Cardiac muscle cell (in vitro differentiated cells and primary cell): ENCODE results near the gene CAPN2. TPM values are rescaled to one million over a fixed set of nuclear protein-coding genes. Genes with fewer than 3 reads are reported as not detected.
"Not testable (repeated sequence)": the region's sequence is repeated elsewhere in the genome, so short reads cannot be mapped to it uniquely, and the experiment has no call there.

ENCODE experiments used
- DNase-seq, 2 donors: peaks; one replicate each; pipeline versions ENCODE4 v3.0.0 to v3.0.0-alpha.2; 2010 to 2017; ENCODE audit warnings: low read depth in 1 of 2, low spot score in 1 of 2
- H3K27ac ChIP-seq: fragments of 200-600 bp; sonication (generic); 2 replicates; pipeline ENCODE4 v1.5.1; 2016
- H3K27me3 ChIP-seq: fragments of 200-600 bp; sonication (generic); 2 replicates; pipeline ENCODE4 v1.6.0; 2016; ENCODE audit warnings: control low read depth
- H3K36me3 ChIP-seq: fragments of 200-600 bp; sonication (generic); 2 replicates; pipeline ENCODE4 v1.5.1; 2016; ENCODE audit warnings: control low read depth
- H3K4me1 ChIP-seq: fragments of 200-600 bp; sonication (generic); 2 replicates; pipeline ENCODE4 v1.8.1; 2017; ENCODE audit warnings: low read depth, mild to moderate bottlenecking, mixed run types
- H3K4me3 ChIP-seq: fragments of 200-600 bp; sonication (generic); 2 replicates; pipeline ENCODE4 v1.5.1; 2016; ENCODE audit warnings: mild to moderate bottlenecking
- H3K9me3 ChIP-seq: fragments of 200-600 bp; sonication (generic); 2 replicates; pipeline ENCODE4 v1.5.1; 2017; ENCODE audit warnings: low read depth, mild to moderate bottlenecking, control low read depth
- polyA plus RNA-seq: library from polyadenylated mRNA; unstranded; fragments of >200 nt; fragmentation: Nextera tagmentation; extraction: Ambion mirVana; gene quantifications from 2 replicates; pipeline ENCODE4 v1.2.1, GENCODE V29; 2016
- total RNA-seq: library from RNA; depleted of rRNA; stranded (reverse); fragments of >200 nt; gene quantifications from 2 replicates; pipeline ENCODE4 v1.2.3, GENCODE V29; 2016
- TF ChIP-seq, protein P1 (sequence below): IDR thresholded peaks from 2 replicates; pipeline ENCODE4 v1.5.1; 2012; ENCODE audit warnings: low read depth, mild to moderate bottlenecking, low read length

CAPN2 gene
- total and polyA plus RNA-seq, 2 experiments from 2014 or later = 65.5 to 110 TPM

GRCh38 chr1:223733898-223734852 lies 21.8 kb downstream of the CAPN2 start:
- no peak overlapping the region for H3K27ac ChIP-seq
- TF ChIP-seq, protein P1, sequence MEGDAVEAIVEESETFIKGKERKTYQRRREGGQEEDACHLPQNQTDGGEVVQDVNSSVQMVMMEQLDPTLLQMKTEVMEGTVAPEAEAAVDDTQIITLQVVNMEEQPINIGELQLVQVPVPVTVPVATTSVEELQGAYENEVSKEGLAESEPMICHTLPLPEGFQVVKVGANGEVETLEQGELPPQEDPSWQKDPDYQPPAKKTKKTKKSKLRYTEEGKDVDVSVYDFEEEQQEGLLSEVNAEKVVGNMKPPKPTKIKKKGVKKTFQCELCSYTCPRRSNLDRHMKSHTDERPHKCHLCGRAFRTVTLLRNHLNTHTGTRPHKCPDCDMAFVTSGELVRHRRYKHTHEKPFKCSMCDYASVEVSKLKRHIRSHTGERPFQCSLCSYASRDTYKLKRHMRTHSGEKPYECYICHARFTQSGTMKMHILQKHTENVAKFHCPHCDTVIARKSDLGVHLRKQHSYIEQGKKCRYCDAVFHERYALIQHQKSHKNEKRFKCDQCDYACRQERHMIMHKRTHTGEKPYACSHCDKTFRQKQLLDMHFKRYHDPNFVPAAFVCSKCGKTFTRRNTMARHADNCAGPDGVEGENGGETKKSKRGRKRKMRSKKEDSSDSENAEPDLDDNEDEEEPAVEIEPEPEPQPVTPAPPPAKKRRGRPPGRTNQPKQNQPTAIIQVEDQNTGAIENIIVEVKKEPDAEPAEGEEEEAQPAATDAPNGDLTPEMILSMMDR = no peak
- H3K9me3 ChIP-seq = no peaks in the 10 kb centered on the region
- H3K27me3 ChIP-seq = no peaks in the 10 kb centered on the region
- no peak for DNase-seq
- no peak overlapping the region for H3K4me3 ChIP-seq
- peaks cover 6% of the 10 kb centered on the region for H3K4me1 ChIP-seq
- H3K36me3 ChIP-seq = no peaks in the 10 kb centered on the region

DNA sequence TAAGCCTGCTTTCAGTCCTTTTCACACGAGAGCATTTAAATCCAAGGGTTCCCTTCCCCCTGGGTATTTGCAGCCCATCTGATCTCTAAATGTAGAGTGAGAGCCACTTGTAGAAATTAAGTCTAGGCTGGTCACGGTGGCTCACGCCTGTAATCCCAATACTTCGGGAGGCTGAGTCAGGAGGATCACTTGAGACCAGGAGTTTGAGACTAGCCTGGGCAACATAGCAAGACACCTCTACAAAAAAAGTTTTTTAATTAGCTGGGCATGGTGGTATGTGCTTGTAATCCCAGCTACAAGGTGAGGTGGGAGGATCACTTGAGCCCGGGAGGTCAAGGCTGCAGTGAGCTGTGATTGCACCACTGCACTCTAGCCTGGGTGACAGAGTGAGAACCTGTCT lies 24.3 kb downstream of the CAPN2 start:
- not testable (repeated sequence) for DNase-seq, H3K36me3 ChIP-seq, H3K9me3 ChIP-seq, H3K27ac ChIP-seq, H3K27me3 ChIP-seq, H3K4me3 ChIP-seq
- peaks cover 12% of the 10 kb centered on the region for H3K4me1 ChIP-seq

- Histone ChIP-seq H3K9me3 (no peaks in the 10 kb centered on the region), H3K27ac (no peak overlapping the region), H3K4me1 (peaks cover 12% of the 10 kb centered on the region), H3K36me3 (no peaks in the 10 kb centered on the region), H3K27me3 (no peaks in the 10 kb centered on the region), H3K4me3 (no peak overlapping the region)
- DNase-seq = no peak
- TF ChIP-seq, protein P1 = no peak
These were observed 25.0 kb downstream of the CAPN2 start for GRCh38 chr1:223737342-223737741.

GRCh38 chr1:223738465-223739365 lies 26.4 kb downstream of the CAPN2 start:
- Histone ChIP-seq H3K4me1 (peaks cover 12% of the 10 kb centered on the region), H3K27ac (peak overlapping the region; percentile 20)

DNA sequence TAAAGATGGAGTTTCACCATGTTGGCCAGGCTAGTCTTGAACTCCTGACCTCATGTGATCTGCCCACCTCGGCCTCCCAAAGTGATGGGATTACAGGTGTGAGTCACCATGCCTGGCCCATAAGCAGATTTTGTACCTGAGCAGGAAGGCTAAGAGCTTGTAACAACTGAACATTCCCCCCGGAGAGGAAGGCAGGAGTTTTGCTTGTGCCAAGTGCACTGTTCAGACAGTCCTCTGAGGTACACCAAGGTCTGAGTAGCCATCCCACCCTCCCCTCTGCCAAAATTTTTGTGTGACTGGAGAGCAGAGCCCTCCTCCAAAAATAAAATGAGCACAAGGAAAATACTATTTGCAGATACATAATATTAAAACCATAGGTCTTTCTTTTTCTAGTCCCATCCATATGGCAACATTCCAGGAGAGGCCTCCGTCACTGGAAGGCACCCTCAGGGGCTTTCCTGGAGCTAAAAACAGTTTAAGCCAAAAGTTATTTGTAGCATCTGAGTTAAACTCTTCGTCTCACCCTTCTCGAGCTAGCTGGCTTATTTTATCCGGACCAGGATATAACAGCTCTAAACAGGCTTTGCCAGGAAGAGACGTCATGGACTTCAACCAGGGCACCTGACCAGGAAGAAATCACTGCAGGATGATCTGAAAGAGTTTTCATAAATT lies 27.2 kb downstream of the CAPN2 start:
- Histone ChIP-seq H3K36me3 (no peaks in the 10 kb centered on the region), H3K4me3 (no peak overlapping the region), H3K27me3 (no peaks in the 10 kb centered on the region), H3K4me1 (peaks cover 12% of the 10 kb centered on the region), H3K9me3 (no peaks in the 10 kb centered on the region), H3K27ac (no peak overlapping the region)
- DNase-seq = no peak
- TF ChIP-seq, protein P1 = no peak

More at GRCh38 chr1:223738465-223739365, 26.4 kb downstream of the CAPN2 start:
- Histone ChIP-seq H3K4me3 (no peak overlapping the region), H3K9me3 (no peaks in the 10 kb centered on the region), H3K27me3 (no peaks in the 10 kb centered on the region), H3K36me3 (no peaks in the 10 kb centered on the region)
- no peak for DNase-seq
- TF ChIP-seq, protein P1 = no peak

- H3K27ac ChIP-seq, H3K4me3 ChIP-seq, H3K9me3 ChIP-seq, H3K36me3 ChIP-seq, H3K27me3 ChIP-seq, DNase-seq: not testable (repeated sequence)
- H3K4me1 ChIP-seq = peaks cover 12% of the 10 kb centered on the region
These were observed 27.8 kb downstream of the CAPN2 start for GRCh38 chr1:223740038-223740736.
